ENCODE measurements around the gene TRIM38.

DNA sequence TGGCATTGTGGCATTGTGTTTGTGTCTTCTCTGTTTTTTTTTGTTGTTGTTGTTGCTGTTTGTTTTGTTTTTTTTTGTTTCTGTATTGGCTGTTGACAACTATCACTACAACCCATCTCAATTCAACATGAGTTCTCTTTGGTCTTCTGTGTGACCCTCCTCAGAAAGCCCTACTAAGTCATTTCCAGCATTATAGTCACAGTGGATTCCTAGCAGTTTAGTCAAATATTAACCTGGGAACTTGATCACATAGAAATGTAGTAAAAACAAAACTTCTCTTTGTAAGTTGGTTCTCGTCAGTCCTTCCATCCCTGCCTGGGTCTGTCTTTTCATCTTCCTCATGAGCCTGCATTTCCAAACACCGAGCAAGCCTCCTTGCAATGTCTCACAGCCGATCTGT lies 48.9 kb upstream of the TRIM38 start:
- TF ChIP-seq, protein P1, sequence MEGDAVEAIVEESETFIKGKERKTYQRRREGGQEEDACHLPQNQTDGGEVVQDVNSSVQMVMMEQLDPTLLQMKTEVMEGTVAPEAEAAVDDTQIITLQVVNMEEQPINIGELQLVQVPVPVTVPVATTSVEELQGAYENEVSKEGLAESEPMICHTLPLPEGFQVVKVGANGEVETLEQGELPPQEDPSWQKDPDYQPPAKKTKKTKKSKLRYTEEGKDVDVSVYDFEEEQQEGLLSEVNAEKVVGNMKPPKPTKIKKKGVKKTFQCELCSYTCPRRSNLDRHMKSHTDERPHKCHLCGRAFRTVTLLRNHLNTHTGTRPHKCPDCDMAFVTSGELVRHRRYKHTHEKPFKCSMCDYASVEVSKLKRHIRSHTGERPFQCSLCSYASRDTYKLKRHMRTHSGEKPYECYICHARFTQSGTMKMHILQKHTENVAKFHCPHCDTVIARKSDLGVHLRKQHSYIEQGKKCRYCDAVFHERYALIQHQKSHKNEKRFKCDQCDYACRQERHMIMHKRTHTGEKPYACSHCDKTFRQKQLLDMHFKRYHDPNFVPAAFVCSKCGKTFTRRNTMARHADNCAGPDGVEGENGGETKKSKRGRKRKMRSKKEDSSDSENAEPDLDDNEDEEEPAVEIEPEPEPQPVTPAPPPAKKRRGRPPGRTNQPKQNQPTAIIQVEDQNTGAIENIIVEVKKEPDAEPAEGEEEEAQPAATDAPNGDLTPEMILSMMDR (IDR thresholded peaks at IDR 0.05; ENCODE audit: insufficient read depth, low read depth, low read length): no peak
- TF ChIP-seq EZH2 (IDR thresholded peaks at IDR 0.05; ENCODE audit: insufficient read depth, low read length): no peak

Measured in astrocyte (in vitro differentiated cells and primary cell).